ENCODE data around the gene HHAT. TPM values are rescaled to one million over a fixed set of nuclear protein-coding genes. Genes with fewer than 3 reads are reported as not detected.

The HHAT gene
- total and polyA plus RNA-seq, 2 of the 4 experiments (the other 2 are of a cell fraction) = 1.7 to 2.5 TPM

- H4K5ac ChIP-seq (ENCODE audit: low read depth, low read length) = no peak overlapping the region
- WGBS, 2 experiments (ENCODE audit: extremely low coverage in 2 of 2, insufficient read length in 1 of 2) = no CpG with 5 or more reads among the region's 3 CpGs
- in situ Hi-C loops (cut with MboI; ENCODE audit: low sequenced_read_pairs) = no loop called here
- BruUV-seq (replicated peaks) = no TSS peak
- DNase-seq (no peak), ATAC-seq (ENCODE audit: low read depth) (no peak)
- H4K8ac ChIP-seq (ENCODE audit: low read depth in 2 of 2, low read length in 2 of 2) = no peak overlapping the region
- H3K56ac ChIP-seq (ENCODE audit: extremely low read depth, insufficient read depth, low read length) = no peak overlapping the region
- H3K79me1 ChIP-seq (ENCODE audit: low read depth in 1 of 2, low read length in 2 of 2) = no peaks in the 10 kb centered on the region
- H3K9ac ChIP-seq (ENCODE audit: low read depth, low read length) = no peak overlapping the region
- TF ChIP-seq USF2 (IDR thresholded peaks at IDR 0.05; ENCODE audit: low read depth, low read length) (no peak), POLR2A (IDR thresholded peaks at IDR 0.05; ENCODE audit: low read depth, low read length) (no peak), MAFK (IDR thresholded peaks at IDR 0.05; ENCODE audit: low read depth, low read length) (no peak), ELK1 (IDR thresholded peaks at IDR 0.05; ENCODE audit: borderline replicate concordance, low read depth, low read length) (no peak), RAD21 (IDR thresholded peaks at IDR 0.05; ENCODE audit: low read length) (no peak), MAZ (IDR thresholded peaks at IDR 0.05; ENCODE audit: borderline replicate concordance, low read depth, low read length) (no peak), SMC3 (IDR thresholded peaks at IDR 0.05; ENCODE audit: low read depth, low read length) (no peak), NFE2L2 (IDR thresholded peaks at IDR 0.05; ENCODE audit: low read depth, low read length) (no peak), CTCF (conservative IDR thresholded peaks at IDR 0.05; ENCODE audit: low read depth, low read length) (no peak), RFX5 (IDR thresholded peaks at IDR 0.05; ENCODE audit: low read depth, low read length) (no peak), MXI1 (IDR thresholded peaks at IDR 0.05; ENCODE audit: borderline replicate concordance, low read depth, low read length) (no peak), BHLHE40 (IDR thresholded peaks at IDR 0.05; ENCODE audit: low read depth, low read length) (no peak), RCOR1 (IDR thresholded peaks at IDR 0.05; ENCODE audit: insufficient replicate concordance, low read length) (no peak), FOS (IDR thresholded peaks at IDR 0.05; ENCODE audit: low read depth, low read length) (no peak)
- CTCF ChIA-PET = no interaction called here
- H3K18ac ChIP-seq (ENCODE audit: low read depth, low read length) = no peak overlapping the region
- H2BK15ac ChIP-seq (ENCODE audit: low read depth, low read length) = no peak overlapping the region; the same call in 2 of the 3 replicates
- peak overlapping the region; percentile 51; the same call in 1 of the 2 replicates for H4K91ac ChIP-seq (ENCODE audit: insufficient read depth, low read depth, low read length)
- no peak overlapping the region for H2BK20ac ChIP-seq (ENCODE audit: low read depth, low read length)
- POLR2A ChIA-PET (ENCODE audit: unreplicated experiment) = no interaction called here
- H2AFZ ChIP-seq (replicated peaks; ENCODE audit: low read length, poor library complexity) = no peak overlapping the region
- H3K36me3 ChIP-seq (ENCODE audit: control insufficient read depth, insufficient read depth, low read length) = no peaks in the 10 kb centered on the region
- intact Hi-C loops (cut with micrococcal nuclease) = no loop called here
- no peak overlapping the region for H2BK120ac ChIP-seq (ENCODE audit: low read depth, low read length)
- no peak overlapping the region for H3K4me2 ChIP-seq (ENCODE audit: low read depth, low read length)
- dilution Hi-C loops (cut with HindIII; ENCODE audit: low sequenced_read_pairs, unreplicated experiment) = no loop called here
- H3K27me3 ChIP-seq (ENCODE audit: control insufficient read depth, insufficient read depth, low read length) = no peaks in the 10 kb centered on the region
- H3K27ac ChIP-seq (ENCODE audit: insufficient read depth, low read length) = no peak overlapping the region
- H3K9me3 ChIP-seq (ENCODE audit: control insufficient read depth, insufficient read depth, low read length) = no peaks in the 10 kb centered on the region
- H2AK5ac ChIP-seq (ENCODE audit: low read depth, low read length) = no peak overlapping the region
- H2BK5ac ChIP-seq (ENCODE audit: low read depth, low read length, poor library complexity, severe bottlenecking) = no peak overlapping the region
- H3K4me1 ChIP-seq (ENCODE audit: control insufficient read depth, insufficient read depth, low read length) = peaks cover 3% of the 10 kb centered on the region; the same call in 1 of the 2 replicates
- H3K9me1 ChIP-seq (ENCODE audit: insufficient read depth, low read length) = 0 out of 2 replicates have a peak, but pooled peaks cover 2% of the 10 kb centered on the region
- no peak overlapping the region for H3K4me3 ChIP-seq (ENCODE audit: insufficient read depth, low read depth, low read length)
- no peak overlapping the region for H2AK9ac ChIP-seq (replicated peaks; ENCODE audit: low read depth, low read length, poor library complexity)
- no peak overlapping the region for H3K4ac ChIP-seq (ENCODE audit: low read depth, low read length)
- H3K23ac ChIP-seq (ENCODE audit: low read depth, low read length) = no peak overlapping the region
- no peak overlapping the region for H3K14ac ChIP-seq (replicated peaks; ENCODE audit: low read depth, low read length)
- no peaks in the 10 kb centered on the region for H4K20me1 ChIP-seq (ENCODE audit: insufficient read depth, low read length)
These were observed 361.1 kb downstream of the HHAT start for GRCh38 chr1:210689826-210690225.
